K562 (cell line): ENCODE data around the gene UBXN6. TPM values are rescaled to one million over a fixed set of nuclear protein-coding genes. Genes with fewer than 3 reads are reported as not detected.

Experiments
- ASH1L ChIP-seq: fragments of 450-650 bp; IDR thresholded peaks from 2 replicates; pipeline ENCODE4 v1.6.1; 2018; ENCODE audit warnings: borderline replicate concordance, mild to moderate bottlenecking, low read depth; ENCODE audit not compliant: partially characterized antibody
- CSDE1 ChIP-seq, 2 experiments: fragments of 450-650 bp; IDR thresholded peaks; 2 replicates each; pipeline ENCODE4 v1.6.1; 2016; ENCODE audit warnings: mild to moderate bottlenecking in 1 of 2
- DPF2 ChIP-seq: fragments of 450-650 bp; IDR thresholded peaks from 2 replicates; pipeline ENCODE4 v1.6.1; 2016
- ELF4 ChIP-seq: fragments of 450-650 bp; formaldehyde crosslinking; IDR thresholded peaks from 2 replicates; pipeline ENCODE4 v1.4.0; 2022; ENCODE audit warnings: missing genetic modification characterization
- GATAD2A ChIP-seq: fragments of 450-650 bp; IDR thresholded peaks from 2 replicates; pipeline ENCODE4 v1.6.1; 2017
- HDAC3 ChIP-seq: fragments of 450-650 bp; IDR thresholded peaks from 2 replicates; pipeline ENCODE4 v1.6.1; 2018; ENCODE audit warnings: borderline replicate concordance, mild to moderate bottlenecking, moderate library complexity; ENCODE audit not compliant: partially characterized antibody
- HLTF ChIP-seq: fragments of 450-650 bp; IDR thresholded peaks from 2 replicates; pipeline ENCODE4 v1.6.1; 2016
- HSF4 ChIP-seq: fragments of 250-450 bp; sonication (Bioruptor Pico); IDR thresholded peaks from 2 replicates; pipeline ENCODE4 v2.1.2; 2022; ENCODE audit warnings: mild to moderate bottlenecking, moderate library complexity, borderline replicate concordance
- KDM1A ChIP-seq, 2 experiments: fragments of 450-650 bp; IDR thresholded peaks; 2 replicates each; pipeline ENCODE4 v1.6.1; 2016; ENCODE audit warnings: mild to moderate bottlenecking in 2 of 2
- MAFF ChIP-seq: IDR thresholded peaks from 2 replicates; pipeline ENCODE4 v1.6.1; 2012; ENCODE audit warnings: low read length, improper control_type of control experiment
- MYNN ChIP-seq, 2 experiments: sonication (generic); formaldehyde crosslinking in 1 of 2; IDR thresholded peaks; 2 replicates each; pipeline versions ENCODE4 v1.5.0 to v1.6.1; 2016 to 2020; ENCODE audit warnings: antibody characterized with exemption in 1 of 2, missing genetic modification reagents in 1 of 2
- PCBP1 ChIP-seq: fragments of 200-400 bp; formaldehyde crosslinking; IDR thresholded peaks from 2 replicates; pipeline ENCODE4 v1.6.1; 2018; ENCODE audit warnings: mild to moderate bottlenecking, low read depth, low read length; ENCODE audit not compliant: poor library complexity, severe bottlenecking
- RBM39 ChIP-seq: fragments of 200-400 bp; formaldehyde crosslinking; optimal IDR thresholded peaks from 2 replicates; pipeline ENCODE3; 2018; ENCODE audit warnings: low read depth, low read length
- SAP30 ChIP-seq: fragments of 200-600 bp; sonication (generic); IDR thresholded peaks from 2 replicates; pipeline ENCODE4 v1.6.1; 2012; ENCODE audit warnings: borderline replicate concordance, low read depth, mild to moderate bottlenecking, moderate library complexity, low read length, control low read depth, inconsistent platforms; ENCODE audit not compliant: insufficient read depth, poor library complexity, severe bottlenecking
- SMARCA4 ChIP-seq: fragments of 450-650 bp; IDR thresholded peaks from 2 replicates; pipeline ENCODE4 v1.6.1; 2016
- SMARCC2 ChIP-seq: fragments of 450-650 bp; IDR thresholded peaks from 2 replicates; pipeline ENCODE4 v1.6.1; 2017; ENCODE audit warnings: antibody characterized with exemption, moderate library complexity, mild to moderate bottlenecking, low read depth
- STAG1 ChIP-seq: sonication (generic); formaldehyde crosslinking; IDR thresholded peaks from 2 replicates; pipeline ENCODE4 v1.5.0; 2020; ENCODE audit warnings: missing genetic modification reagents, borderline replicate concordance
- ZFPM2 ChIP-seq: fragments of 250-450 bp; sonication (Bioruptor Pico); IDR thresholded peaks from 2 replicates; pipeline ENCODE4 v1.5.1; 2022; ENCODE audit warnings: mild to moderate bottlenecking
- ZNF224 ChIP-seq: sonication (generic); formaldehyde crosslinking; IDR thresholded peaks from 2 replicates; pipeline ENCODE4 v1.8.0; 2022; ENCODE audit warnings: mild to moderate bottlenecking, missing genetic modification reagents
- ZNF57 ChIP-seq: fragments of 450-650 bp; formaldehyde crosslinking; IDR thresholded peaks from 2 replicates; pipeline ENCODE4 v1.4.0; 2020; ENCODE audit warnings: mild to moderate bottlenecking, moderate library complexity
- polyA plus RNA-seq, 8 experiments: library from polyadenylated mRNA; depleted of rRNA in 4 of 8; stranded (reverse) in 5 of 8; unstranded in 3 of 8; fragments of >200 nt; fragmentation: Nextera tagmentation in 2 of 8; fragmentation: Illumina TruSeq in 1 of 8; extraction: Ambion mirVana in 2 of 8; extraction: Trizol in 1 of 8; gene quantifications; 2 replicates each; pipeline versions ENCODE4 v1.2.1 to v1.2.3, GENCODE V29; 2011 to 2014; ENCODE audit warnings: inconsistent platforms in 1 of 8, missing spikeins in 1 of 8
- total RNA-seq, 7 experiments: library from RNA; depleted of rRNA in 6 of 7; stranded (reverse); fragments of >200 nt in 6 of 7; fragmentation: Illumina TruSeq in 2 of 7; extraction: Trizol in 2 of 7; gene quantifications; 2 replicates each; pipeline versions ENCODE4 v1.2.1 to v1.2.3, GENCODE V29; 2011 to 2021; ENCODE audit warnings: low replicate concordance in 1 of 7
- TF ChIP-seq, protein P1 (sequence below): sonication (generic); formaldehyde crosslinking; IDR thresholded peaks from 2 replicates; pipeline ENCODE4 v1.9.0; 2022; ENCODE audit warnings: mild to moderate bottlenecking, missing genetic modification reagents
- TF ChIP-seq, protein P2 (sequence below): sonication (generic); formaldehyde crosslinking; IDR thresholded peaks from 2 replicates; pipeline ENCODE4 v1.8.1; 2022; ENCODE audit warnings: missing genetic modification reagents
- TF ChIP-seq, protein P3 (sequence below): fragments of 450-650 bp; IDR thresholded peaks from 2 replicates; pipeline ENCODE4 v1.6.1; 2016; ENCODE audit warnings: antibody characterized with exemption
- TF ChIP-seq, protein P4 (sequence below), 2 experiments: IDR thresholded peaks; 2 replicates each; pipeline ENCODE4 v1.6.1; 2011; ENCODE audit warnings: borderline replicate concordance in 1 of 2, control low read depth in 1 of 2, low read depth in 1 of 2, low read length in 1 of 2, mild to moderate bottlenecking in 1 of 2, mixed read lengths in 1 of 2, moderate library complexity in 1 of 2; ENCODE audit not compliant: insufficient read depth in 1 of 2, insufficient read length in 1 of 2, poor library complexity in 1 of 2, severe bottlenecking in 1 of 2; ENCODE audit errors: extremely low read depth in 1 of 2

UBXN6 gene
- total and polyA plus RNA-seq, 9 of the 15 experiments (the other 6 are each of a cell fraction or from before 2014, with no cell fraction given), result 0.48 to 90.2 (median 29.5) TPM

DNA sequence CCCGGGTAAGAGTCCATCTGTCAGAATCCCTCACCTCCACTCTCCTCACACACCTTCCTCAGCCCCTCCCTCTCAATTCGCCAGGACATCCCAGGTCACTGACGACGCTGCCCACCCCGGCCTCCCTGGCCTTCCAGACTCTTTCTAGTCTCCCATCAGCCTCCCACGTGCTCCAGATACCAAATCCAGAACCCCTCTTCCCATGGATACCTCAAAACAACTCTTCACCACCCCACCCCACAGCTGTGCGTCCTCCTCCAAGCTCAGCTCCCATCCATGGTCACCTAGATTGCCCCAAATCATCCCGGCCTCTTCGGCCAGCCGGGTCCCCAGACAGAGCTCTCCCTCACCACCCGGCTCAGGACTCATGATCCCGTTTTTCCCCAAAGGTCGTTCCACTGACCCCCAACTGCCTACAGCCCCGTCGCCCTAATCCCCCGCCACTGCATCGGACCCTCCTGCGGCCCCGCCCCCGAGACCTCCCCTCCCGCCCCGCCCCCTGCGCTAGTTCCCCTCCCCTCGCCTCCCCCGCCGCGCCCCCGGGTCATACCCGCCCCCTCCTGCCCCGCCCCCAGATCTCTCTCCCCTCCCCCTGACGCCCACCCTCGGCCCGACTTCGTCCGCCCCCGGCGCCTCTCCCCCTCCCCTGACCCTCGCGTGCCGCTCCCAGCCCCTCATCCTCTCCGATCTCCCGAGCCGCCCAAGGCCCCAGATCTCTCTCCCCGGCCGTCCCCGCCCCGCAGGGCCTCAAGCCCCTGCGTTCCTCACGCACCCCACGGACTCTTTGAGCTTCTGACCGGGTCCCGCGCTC, 546 bp downstream of the UBXN6 start (continued):
- no peak for TF ChIP-seq MYNN (IDR thresholded peaks at IDR 0.05)
- no peak for TF ChIP-seq MYNN (CRISPR knock-in tag; IDR thresholded peaks at IDR 0.05)
- TF ChIP-seq, protein P1, sequence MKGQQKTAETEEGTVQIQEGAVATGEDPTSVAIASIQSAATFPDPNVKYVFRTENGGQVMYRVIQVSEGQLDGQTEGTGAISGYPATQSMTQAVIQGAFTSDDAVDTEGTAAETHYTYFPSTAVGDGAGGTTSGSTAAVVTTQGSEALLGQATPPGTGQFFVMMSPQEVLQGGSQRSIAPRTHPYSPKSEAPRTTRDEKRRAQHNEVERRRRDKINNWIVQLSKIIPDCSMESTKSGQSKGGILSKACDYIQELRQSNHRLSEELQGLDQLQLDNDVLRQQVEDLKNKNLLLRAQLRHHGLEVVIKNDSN (CRISPR knock-in tag), result no peak
- TF ChIP-seq DPF2, result no peak
- TF ChIP-seq STAG1 (CRISPR knock-in tag), result no peak
- TF ChIP-seq ASH1L, result no peak
- no peak for TF ChIP-seq ZFPM2 (CRISPR knock-in tag)
- TF ChIP-seq HLTF, result 0 out of 2 replicates have a peak, but pooled peaks have one; percentile 60
- TF ChIP-seq HDAC3, result no peak
- TF ChIP-seq GATAD2A, result no peak
- no peak for TF ChIP-seq HSF4 (CRISPR knock-in tag)
- TF ChIP-seq ZNF57 (CRISPR knock-in tag), result no peak
- TF ChIP-seq SMARCC2, result no peak
- TF ChIP-seq, protein P2, sequence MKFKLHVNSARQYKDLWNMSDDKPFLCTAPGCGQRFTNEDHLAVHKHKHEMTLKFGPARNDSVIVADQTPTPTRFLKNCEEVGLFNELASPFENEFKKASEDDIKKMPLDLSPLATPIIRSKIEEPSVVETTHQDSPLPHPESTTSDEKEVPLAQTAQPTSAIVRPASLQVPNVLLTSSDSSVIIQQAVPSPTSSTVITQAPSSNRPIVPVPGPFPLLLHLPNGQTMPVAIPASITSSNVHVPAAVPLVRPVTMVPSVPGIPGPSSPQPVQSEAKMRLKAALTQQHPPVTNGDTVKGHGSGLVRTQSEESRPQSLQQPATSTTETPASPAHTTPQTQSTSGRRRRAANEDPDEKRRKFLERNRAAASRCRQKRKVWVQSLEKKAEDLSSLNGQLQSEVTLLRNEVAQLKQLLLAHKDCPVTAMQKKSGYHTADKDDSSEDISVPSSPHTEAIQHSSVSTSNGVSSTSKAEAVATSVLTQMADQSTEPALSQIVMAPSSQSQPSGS (CRISPR knock-in tag), result no peak
- no peak for TF ChIP-seq SAP30
- TF ChIP-seq KDM1A (IDR thresholded peaks at IDR 0.05), result 0 out of 4 replicates have a peak, but pooled peaks of 1 of the 2 experiments have one; percentile 37
- no peak for TF ChIP-seq PCBP1
- no peak for TF ChIP-seq CSDE1 (IDR thresholded peaks at IDR 0.05)
- 0 out of 2 replicates have a peak, but pooled peaks have one; percentile 11 for TF ChIP-seq ELF4 (CRISPR knock-in tag)
- no peak for TF ChIP-seq MAFF
- TF ChIP-seq, protein P3, sequence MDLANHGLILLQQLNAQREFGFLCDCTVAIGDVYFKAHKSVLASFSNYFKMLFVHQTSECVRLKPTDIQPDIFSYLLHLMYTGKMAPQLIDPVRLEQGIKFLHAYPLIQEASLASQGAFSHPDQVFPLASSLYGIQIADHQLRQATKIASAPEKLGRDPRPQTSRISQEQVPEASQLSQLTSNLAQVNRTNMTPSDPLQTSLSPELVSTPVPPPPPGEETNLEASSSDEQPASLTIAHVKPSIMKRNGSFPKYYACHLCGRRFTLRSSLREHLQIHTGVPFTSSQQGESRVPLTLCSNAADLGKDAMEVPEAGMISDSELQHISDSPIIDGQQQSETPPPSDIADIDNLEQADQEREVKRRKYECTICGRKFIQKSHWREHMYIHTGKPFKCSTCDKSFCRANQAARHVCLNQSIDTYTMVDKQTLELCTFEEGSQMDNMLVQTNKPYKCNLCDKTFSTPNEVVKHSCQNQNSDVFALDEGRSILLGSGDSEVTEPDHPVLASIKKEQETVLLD, result 0 out of 2 replicates have a peak, but pooled peaks have one; percentile 17
- peak; percentile 20; the same call in 1 of the 2 replicates for TF ChIP-seq SMARCA4
- TF ChIP-seq, protein P4, sequence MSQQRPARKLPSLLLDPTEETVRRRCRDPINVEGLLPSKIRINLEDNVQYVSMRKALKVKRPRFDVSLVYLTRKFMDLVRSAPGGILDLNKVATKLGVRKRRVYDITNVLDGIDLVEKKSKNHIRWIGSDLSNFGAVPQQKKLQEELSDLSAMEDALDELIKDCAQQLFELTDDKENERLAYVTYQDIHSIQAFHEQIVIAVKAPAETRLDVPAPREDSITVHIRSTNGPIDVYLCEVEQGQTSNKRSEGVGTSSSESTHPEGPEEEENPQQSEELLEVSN (IDR thresholded peaks at IDR 0.05; ENCODE audit: borderline replicate concordance in 1 of 2, extremely low read depth in 1 of 2, insufficient read depth in 1 of 2, insufficient read length in 1 of 2, low read depth in 1 of 2, low read length in 1 of 2, poor library complexity in 1 of 2, severe bottlenecking in 1 of 2), result peak in 1 of 2 experiments; percentile 6
- no peak for TF ChIP-seq RBM39
- no peak for TF ChIP-seq ZNF224
